Measurements from ENCODE around the gene BDH1.
"Not testable (repeated sequence)": the region's sequence is repeated elsewhere in the genome, so short reads cannot be mapped to it uniquely, and the experiment has no call there.

- TF ChIP-seq EZH2 (IDR thresholded peaks at IDR 0.05; ENCODE audit: low read depth, low read length, severe bottlenecking); SRF (IDR thresholded peaks at IDR 0.05; ENCODE audit: low read depth, low read length); SP1 (IDR thresholded peaks at IDR 0.05; ENCODE audit: low read depth, low read length); CTCF (IDR thresholded peaks at IDR 0.05; ENCODE audit: control extremely low read depth in 1 of 3, insufficient read depth in 1 of 3, low read depth in 1 of 3, low read length in 3 of 3); RAD21 (IDR thresholded peaks at IDR 0.05 in 1 of 2, conservative IDR thresholded peaks at IDR 0.05 in 1 of 2; ENCODE audit: low read depth in 2 of 2, low read length in 2 of 2); CREB1 (IDR thresholded peaks at IDR 0.05); ATF3 (IDR thresholded peaks at IDR 0.05; ENCODE audit: insufficient read depth, low read depth, low read length); RNF2 (IDR thresholded peaks at IDR 0.05; ENCODE audit: borderline replicate concordance, low read depth, low read length, missing control alignments, poor library complexity, severe bottlenecking); POLR2AphosphoS5 (IDR thresholded peaks at IDR 0.05; ENCODE audit: low read depth, low read length); POLR2A (IDR thresholded peaks at IDR 0.05; ENCODE audit: control extremely low read depth in 1 of 2, low read depth in 2 of 2, low read length in 2 of 2): not testable (repeated sequence)
- peak; percentile 77 for TF ChIP-seq KDM1A (IDR thresholded peaks at IDR 0.05; ENCODE audit: borderline replicate concordance, low read length)
- TF ChIP-seq HDAC2 (IDR thresholded peaks at IDR 0.05; ENCODE audit: borderline replicate concordance in 1 of 2, low read depth in 2 of 2, low read length in 2 of 2), result 0 out of 4 replicates have a peak, but pooled peaks of 1 of the 2 experiments have one; percentile 51
Measured at GRCh38 chr3:197516890-197517606, 38.7 kb downstream of the BDH1 start.
